Trophoblast cell (in vitro differentiated cells and primary cell): ENCODE results near the gene ITGA5.

Experiments
- DNase-seq, 2 donors: peaks; one replicate each; pipeline ENCODE4 v3.0.0-alpha.2; 2016
- H2AFZ ChIP-seq: 2 replicates; pipeline ENCODE4 v1.6.1; 2013; ENCODE audit warnings: low read length, moderate library complexity, mild to moderate bottlenecking; ENCODE audit not compliant: insufficient read depth, poor library complexity
- H2AK5ac ChIP-seq: 2 replicates; pipeline ENCODE4 v1.6.1; 2013; ENCODE audit warnings: mild to moderate bottlenecking, low read length
- H2BK120ac ChIP-seq: 2 replicates; pipeline ENCODE4 v1.6.1; 2013; ENCODE audit warnings: low read length, mild to moderate bottlenecking, moderate library complexity; ENCODE audit not compliant: insufficient read depth, poor library complexity
- H2BK12ac ChIP-seq: 2 replicates; pipeline ENCODE4 v1.6.1; 2013; ENCODE audit warnings: mild to moderate bottlenecking, low read length, moderate library complexity
- H2BK5ac ChIP-seq: 2 replicates; pipeline ENCODE4 v1.6.1; 2013; ENCODE audit warnings: low read length, low read depth, moderate library complexity, mild to moderate bottlenecking; ENCODE audit not compliant: poor library complexity
- H3K14ac ChIP-seq: 2 replicates; pipeline ENCODE4 v1.6.1; 2013; ENCODE audit warnings: mild to moderate bottlenecking, low read length
- H3K18ac ChIP-seq: 2 replicates; pipeline ENCODE4 v1.6.1; 2013; ENCODE audit warnings: mild to moderate bottlenecking, low read length
- H3K23ac ChIP-seq: 2 replicates; pipeline ENCODE4 v1.6.1; 2013; ENCODE audit warnings: low read length
- H3K27ac ChIP-seq: 2 replicates; pipeline ENCODE4 v1.5.1; 2013; ENCODE audit warnings: low read depth, mild to moderate bottlenecking, inconsistent platforms, low read length, moderate library complexity
- H3K27me3 ChIP-seq: 2 replicates; pipeline ENCODE4 v1.6.1; 2013; ENCODE audit warnings: inconsistent platforms, mild to moderate bottlenecking, low read length, moderate library complexity; ENCODE audit not compliant: insufficient read depth
- H3K36me3 ChIP-seq, 2 experiments: 1 replicate in 1 of 2; 2 replicates in 1 of 2; pipeline ENCODE4 v1.6.1; 2013; ENCODE audit warnings: low read length in 2 of 2, mild to moderate bottlenecking in 2 of 2, moderate library complexity in 1 of 2; ENCODE audit not compliant: insufficient read depth in 2 of 2, control insufficient read depth in 1 of 2
- H3K4ac ChIP-seq: 2 replicates; pipeline ENCODE4 v1.6.1; 2013; ENCODE audit warnings: low read depth, mild to moderate bottlenecking, low read length, moderate library complexity
- H3K4me1 ChIP-seq, 2 experiments: 1 replicate in 1 of 2; 2 replicates in 1 of 2; pipeline ENCODE4 v1.6.1; 2013; ENCODE audit warnings: low read length in 2 of 2, mild to moderate bottlenecking in 2 of 2, moderate library complexity in 1 of 2; ENCODE audit not compliant: insufficient read depth in 2 of 2, control insufficient read depth in 1 of 2
- H3K4me2 ChIP-seq: 2 replicates; pipeline ENCODE4 v1.6.1; 2013; ENCODE audit warnings: inconsistent platforms, mild to moderate bottlenecking, low read length, moderate library complexity
- H3K4me3 ChIP-seq: 2 replicates; pipeline ENCODE4 v1.5.1; 2013; ENCODE audit warnings: mild to moderate bottlenecking, low read depth, low read length, inconsistent platforms
- H3K79me1 ChIP-seq: one replicate; pipeline ENCODE4 v1.6.1; 2013; ENCODE audit warnings: low read length
- H3K79me2 ChIP-seq: 2 replicates; pipeline ENCODE4 v1.6.1; 2013; ENCODE audit warnings: low read length, mild to moderate bottlenecking; ENCODE audit not compliant: control insufficient read depth, insufficient read depth, poor library complexity
- H3K9ac ChIP-seq: 2 replicates; pipeline ENCODE4 v1.6.1; 2013; ENCODE audit warnings: mild to moderate bottlenecking, low read length
- H3K9me3 ChIP-seq: 2 replicates; pipeline ENCODE4 v1.6.1; 2013; ENCODE audit warnings: low read depth, mild to moderate bottlenecking, control low read depth, inconsistent platforms, low read length; ENCODE audit not compliant: insufficient read depth
- H4K12ac ChIP-seq: 2 replicates; pipeline ENCODE4 v1.6.1; 2013; ENCODE audit warnings: low read depth, mild to moderate bottlenecking, low read length, moderate library complexity
- H4K8ac ChIP-seq: 2 replicates; pipeline ENCODE4 v1.6.1; 2013; ENCODE audit warnings: low read depth, mild to moderate bottlenecking, low read length, moderate library complexity
- H4K91ac ChIP-seq: one replicate; pipeline ENCODE4 v1.6.1; 2013; ENCODE audit warnings: low read depth, mild to moderate bottlenecking, low read length, moderate library complexity
- WGBS: extraction: QIAGEN DNeasy Blood & Tissue Kit; methylation state at CpG from one replicate; pipeline ENCODE4 v1.1.7; 2013; ENCODE audit warnings: missing lambda C conversion rate; ENCODE audit not compliant: insufficient read length, insufficient coverage; ENCODE audit errors: extremely low coverage; 5-methylcytosine and 5-hydroxymethylcytosine counted together

Gene ITGA5

DNA sequence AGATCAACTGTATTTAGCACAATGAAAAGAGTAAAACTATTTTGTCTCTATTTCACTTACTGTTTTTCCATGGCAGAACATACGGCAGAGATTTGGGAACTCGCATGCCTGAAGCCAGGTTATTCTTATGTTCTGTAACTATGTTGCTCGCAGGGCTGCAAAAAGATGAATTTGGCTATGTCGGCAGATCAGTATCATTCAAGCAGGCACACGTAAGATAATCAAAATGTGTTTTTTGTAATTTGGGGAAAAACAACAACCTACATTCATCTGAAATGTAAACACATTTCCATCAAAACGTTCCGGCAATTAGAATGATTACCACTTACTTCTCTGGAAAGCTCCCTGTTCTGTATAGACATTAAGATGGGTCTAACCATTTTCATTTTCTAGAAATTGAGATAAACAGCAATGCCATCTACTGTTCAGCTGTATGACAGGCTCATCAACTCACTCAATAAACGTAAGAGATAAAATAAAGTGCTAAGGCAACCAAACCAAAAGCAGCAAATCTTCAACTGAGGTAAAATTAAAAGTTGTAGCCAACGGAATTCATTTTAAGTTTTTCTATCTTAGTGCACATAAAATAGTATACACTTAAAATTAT lies 41.4 kb upstream of the ITGA5 start:
- H4K8ac ChIP-seq = no peak overlapping the region
- no peak overlapping the region for H3K4me2 ChIP-seq
- no peak overlapping the region for H2AK5ac ChIP-seq
- no peak for DNase-seq
- H3K4ac ChIP-seq = no peak overlapping the region
- H3K18ac ChIP-seq = no peak overlapping the region
- H2BK12ac ChIP-seq = no peak overlapping the region
- H3K79me2 ChIP-seq = no peaks in the 10 kb centered on the region
- H4K91ac ChIP-seq = no peak overlapping the region
- no peak overlapping the region for H2BK5ac ChIP-seq
- H3K23ac ChIP-seq = no peak overlapping the region
- WGBS = no CpG with 5 or more reads among the region's 9 CpGs
- no peak overlapping the region for H2AFZ ChIP-seq
- no peak overlapping the region for H3K4me3 ChIP-seq
- H4K12ac ChIP-seq = no peak overlapping the region
- H3K9ac ChIP-seq = no peak overlapping the region
- no peaks in the 10 kb centered on the region for H3K79me1 ChIP-seq
- no peak overlapping the region for H2BK120ac ChIP-seq
- H3K36me3 ChIP-seq = no peaks in the 10 kb centered on the region
- no peak overlapping the region for H3K14ac ChIP-seq
- H3K4me1 ChIP-seq = no peaks in the 10 kb centered on the region
- no peaks in the 10 kb centered on the region for H3K9me3 ChIP-seq
- H3K27me3 ChIP-seq = no peaks in the 10 kb centered on the region
- H3K27ac ChIP-seq = no peak overlapping the region

DNA sequence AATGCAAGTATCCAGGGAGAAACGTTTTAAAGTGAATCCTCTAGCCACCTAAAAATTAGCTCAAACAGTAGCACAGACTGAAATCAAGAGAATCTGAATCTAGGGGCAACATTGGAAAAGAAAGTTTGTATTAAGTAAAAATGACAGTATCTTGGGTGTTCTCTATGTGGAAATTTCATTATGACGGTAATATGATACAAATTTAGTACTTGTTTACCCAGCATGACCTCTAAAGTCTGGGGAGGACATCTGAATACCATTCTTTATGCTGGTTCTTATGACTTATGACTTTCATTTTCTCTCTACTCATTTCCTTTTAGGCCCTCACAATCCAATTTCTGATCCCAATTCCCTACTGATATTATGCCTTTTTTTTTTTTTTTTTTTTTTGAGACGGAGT lies 40.3 kb upstream of the ITGA5 start:
- Histone ChIP-seq H4K12ac (no peak overlapping the region), H3K4me2 (no peak overlapping the region), H3K23ac (no peak overlapping the region), H3K27ac (no peak overlapping the region), H3K4ac (no peak overlapping the region), H3K14ac (no peak overlapping the region), H4K91ac (no peak overlapping the region), H3K18ac (no peak overlapping the region), H3K4me1 (no peaks in the 10 kb centered on the region), H2AFZ (no peak overlapping the region), H3K9me3 (no peaks in the 10 kb centered on the region), H3K79me2 (no peaks in the 10 kb centered on the region), H3K9ac (no peak overlapping the region), H3K4me3 (no peak overlapping the region), H2AK5ac (no peak overlapping the region), H2BK12ac (no peak overlapping the region), H2BK5ac (no peak overlapping the region), H3K79me1 (no peaks in the 10 kb centered on the region), H4K8ac (no peak overlapping the region), H2BK120ac (no peak overlapping the region), H3K27me3 (no peaks in the 10 kb centered on the region), H3K36me3 (no peaks in the 10 kb centered on the region)
- WGBS = no CpG with 5 or more reads among the region's 3 CpGs
- no peak for DNase-seq

DNA sequence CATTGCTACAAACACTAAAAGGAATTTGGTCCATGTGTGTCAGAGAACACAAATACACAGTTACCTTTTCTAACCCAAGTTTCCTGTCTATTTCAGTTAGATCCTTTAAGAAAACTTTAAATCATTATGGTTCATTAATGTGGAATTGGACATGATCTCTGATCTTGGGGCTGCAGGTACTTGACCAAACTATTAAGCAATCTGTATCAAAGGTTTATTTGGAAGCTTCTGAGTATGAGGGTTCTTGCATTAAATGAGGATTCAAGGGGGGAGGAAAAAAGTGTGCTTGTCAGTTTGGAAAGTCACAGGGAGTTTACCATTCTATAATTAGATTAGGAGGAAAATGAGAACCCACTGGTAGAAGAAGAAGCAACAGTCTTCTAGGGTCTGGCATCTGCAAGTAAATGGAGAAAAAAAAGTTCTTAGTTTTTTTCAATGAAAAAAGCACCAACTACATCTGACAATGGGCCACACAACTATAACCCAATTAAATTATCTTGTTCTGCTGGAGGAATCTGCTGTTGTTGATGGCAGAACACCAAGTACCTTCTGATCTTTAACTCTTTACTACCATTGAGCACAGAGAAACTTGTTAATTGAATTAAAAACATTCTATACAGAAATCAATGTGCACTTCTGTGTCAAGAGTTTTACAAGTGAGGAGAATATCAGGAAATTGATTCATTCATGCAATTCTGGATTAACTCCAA lies 36.8 kb upstream of the ITGA5 start:
- Histone ChIP-seq H4K91ac (no peak overlapping the region), H2AFZ (no peak overlapping the region), H3K36me3 (no peaks in the 10 kb centered on the region), H2BK5ac (no peak overlapping the region), H2BK120ac (no peak overlapping the region), H3K23ac (no peak overlapping the region), H3K14ac (no peak overlapping the region), H4K12ac (no peak overlapping the region), H3K9me3 (no peaks in the 10 kb centered on the region), H3K27ac (no peak overlapping the region), H3K79me1 (no peaks in the 10 kb centered on the region), H2AK5ac (no peak overlapping the region), H3K9ac (no peak overlapping the region), H3K4me2 (no peak overlapping the region), H4K8ac (no peak overlapping the region), H3K27me3 (no peaks in the 10 kb centered on the region), H3K4me1 (no peaks in the 10 kb centered on the region), H2BK12ac (no peak overlapping the region), H3K4me3 (no peak overlapping the region), H3K79me2 (no peaks in the 10 kb centered on the region), H3K18ac (no peak overlapping the region), H3K4ac (no peak overlapping the region)
- DNase-seq = no peak

DNA sequence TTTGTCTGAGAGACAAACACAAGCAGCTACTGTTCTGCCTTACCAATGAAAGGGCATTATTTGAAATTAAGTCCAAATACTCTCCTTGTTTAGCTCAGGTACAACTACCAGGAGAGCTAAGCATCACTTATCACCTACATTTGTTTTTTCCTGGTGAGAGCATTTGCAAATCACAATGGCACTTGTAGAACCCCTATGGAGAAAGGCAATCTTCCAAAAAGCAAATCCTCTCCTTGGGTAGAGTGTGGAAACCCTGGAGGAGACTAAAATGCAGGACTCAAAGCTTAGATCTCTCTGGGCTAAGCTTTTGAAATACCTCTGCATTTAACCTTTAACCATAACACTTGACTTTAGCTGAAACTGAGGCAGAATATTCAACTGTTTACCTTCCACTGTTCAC lies 33.6 kb upstream of the ITGA5 start:
- Histone ChIP-seq H3K4me3 (no peak overlapping the region), H4K91ac (no peak overlapping the region), H3K23ac (no peak overlapping the region), H3K27ac (no peak overlapping the region), H3K18ac (no peak overlapping the region), H3K79me1 (no peaks in the 10 kb centered on the region), H3K14ac (no peak overlapping the region), H3K9ac (no peak overlapping the region), H3K27me3 (no peaks in the 10 kb centered on the region), H3K9me3 (no peaks in the 10 kb centered on the region), H3K36me3 (no peaks in the 10 kb centered on the region), H3K79me2 (no peaks in the 10 kb centered on the region), H2AK5ac (no peak overlapping the region), H2BK12ac (no peak overlapping the region), H4K8ac (no peak overlapping the region), H3K4me2 (no peak overlapping the region), H2AFZ (no peak overlapping the region), H2BK5ac (no peak overlapping the region), H3K4me1 (no peaks in the 10 kb centered on the region), H2BK120ac (no peak overlapping the region), H4K12ac (no peak overlapping the region), H3K4ac (no peak overlapping the region)
- no peak for DNase-seq
